ENCODE data around the gene ADAMTS17.

DNA sequence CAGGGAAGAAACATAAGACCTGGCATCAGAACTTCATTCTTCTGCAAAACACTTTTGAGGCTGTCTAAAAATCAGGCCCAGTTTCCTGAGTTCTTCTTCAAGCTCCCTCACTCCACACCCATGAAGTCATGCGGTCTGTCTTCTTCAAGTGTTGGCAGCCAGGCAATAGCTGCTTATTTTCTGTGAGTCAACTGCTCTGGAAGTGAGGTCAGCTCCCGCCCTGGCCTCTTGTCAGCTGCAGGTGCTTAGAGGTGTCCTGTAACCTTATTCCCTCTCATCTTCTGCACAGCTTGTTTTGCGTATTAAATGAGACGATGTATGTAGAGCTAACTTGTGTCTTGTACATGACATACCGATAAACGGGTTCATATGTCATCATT is 226.1 kb downstream of the ADAMTS17 start:
- TF ChIP-seq CTCF (IDR thresholded peaks at IDR 0.05) (no peak), POLR2A (IDR thresholded peaks at IDR 0.05) (no peak)
